Measurements from ENCODE around the gene XRCC4. TPM values are rescaled to one million over a fixed set of nuclear protein-coding genes. Genes with fewer than 3 reads are reported as not detected.

XRCC4 gene
- total and polyA plus RNA-seq, 9 of the 15 experiments (the other 6 are each of a cell fraction or from before 2014, with no cell fraction given) = 13.6 to 61.6 (median 22.4) TPM

DNA sequence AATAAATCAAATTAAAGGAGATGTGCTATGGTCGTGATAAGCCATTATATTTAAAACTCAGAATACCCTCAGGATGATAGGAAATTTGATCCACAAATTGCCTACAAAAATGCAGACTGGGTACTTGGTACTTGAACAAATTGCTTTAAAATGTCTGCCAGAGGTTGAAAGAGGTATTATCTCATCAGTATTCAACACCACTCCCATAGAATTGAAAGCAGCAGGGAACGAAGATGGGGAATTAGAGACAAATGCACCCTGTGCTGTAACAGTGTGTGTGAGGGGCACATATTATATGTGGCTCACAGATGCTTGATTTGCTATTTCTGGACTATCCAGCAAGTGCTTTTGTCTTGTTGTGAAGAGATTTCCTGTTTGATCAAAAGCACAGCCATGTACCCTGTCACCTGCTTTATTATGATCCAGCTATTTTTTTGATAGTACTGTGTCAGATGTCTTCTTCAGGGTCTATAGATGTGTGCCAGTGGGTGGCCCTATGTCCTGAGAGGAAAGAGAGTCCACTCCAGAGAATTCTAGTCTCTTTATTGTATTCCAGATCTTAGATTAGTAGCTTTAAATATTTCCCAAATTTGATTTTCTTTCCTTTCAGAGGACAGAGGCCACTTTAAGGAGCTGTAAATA is 120.1 kb downstream of the XRCC4 start:
- Histone ChIP-seq H3K9me3 (replicated peaks; ENCODE audit: control insufficient read depth, insufficient read depth, low read depth, low read length) (no peaks in the 10 kb centered on the region), H3K4me2 (ENCODE audit: insufficient read depth, low read length) (no peak overlapping the region), H3K4me1 (replicated peaks in 1 of 2; ENCODE audit: control insufficient read depth in 2 of 2, insufficient read depth in 2 of 2, low read length in 2 of 2) (no peaks in the 10 kb centered on the region), H3K36me3 (ENCODE audit: control insufficient read depth, insufficient read depth, low read length) (0 out of 3 replicates have a peak, but pooled peaks cover 3% of the 10 kb centered on the region), H4K20me1 (replicated peaks; ENCODE audit: control insufficient read depth, insufficient read depth, low read length) (no peaks in the 10 kb centered on the region), H3K9ac (ENCODE audit: insufficient read depth in 1 of 2, low read depth in 2 of 2, low read length in 2 of 2) (no peak overlapping the region), H3K27me3 (ENCODE audit: control insufficient read depth in 2 of 2, insufficient read depth in 2 of 2, low read length in 2 of 2) (no peaks in the 10 kb centered on the region), H3K27ac (ENCODE audit: extremely low read depth, low read depth, low read length) (no peak overlapping the region), H2AFZ (ENCODE audit: low read depth, low read length) (no peak overlapping the region), H3K9me1 (ENCODE audit: control insufficient read depth, insufficient read depth, low read length) (no peaks in the 10 kb centered on the region), H3K79me2 (ENCODE audit: control insufficient read depth, insufficient read depth, low read length) (no peaks in the 10 kb centered on the region), H3K4me3 (no peak overlapping the region)
- DNase-seq (ENCODE audit: extremely low read depth in 1 of 4, low spot score in 3 of 4) (no peak), ATAC-seq (no peak), FAIRE-seq (no peak)
- POLR2A ChIA-PET = no interaction called here
- no TSS peak for BruUV-seq (replicated peaks)
- 22% methylated on average over 2 of the region's 2 CpGs for WGBS (ENCODE audit: insufficient coverage, low coverage, missing lambda C conversion rate)
- CTCF ChIA-PET (ENCODE audit: low intra/inter-chr PET ratio) = no interaction called here
- intact Hi-C loops (cut with micrococcal nuclease) = no loop called here
- in situ Hi-C loops (cut with MboI) = no loop called here
- no peak for TF ChIP-seq KLF13 (tag; IDR thresholded peaks at IDR 0.05; ENCODE audit: borderline replicate concordance, low read depth)
- TF ChIP-seq, protein P1, sequence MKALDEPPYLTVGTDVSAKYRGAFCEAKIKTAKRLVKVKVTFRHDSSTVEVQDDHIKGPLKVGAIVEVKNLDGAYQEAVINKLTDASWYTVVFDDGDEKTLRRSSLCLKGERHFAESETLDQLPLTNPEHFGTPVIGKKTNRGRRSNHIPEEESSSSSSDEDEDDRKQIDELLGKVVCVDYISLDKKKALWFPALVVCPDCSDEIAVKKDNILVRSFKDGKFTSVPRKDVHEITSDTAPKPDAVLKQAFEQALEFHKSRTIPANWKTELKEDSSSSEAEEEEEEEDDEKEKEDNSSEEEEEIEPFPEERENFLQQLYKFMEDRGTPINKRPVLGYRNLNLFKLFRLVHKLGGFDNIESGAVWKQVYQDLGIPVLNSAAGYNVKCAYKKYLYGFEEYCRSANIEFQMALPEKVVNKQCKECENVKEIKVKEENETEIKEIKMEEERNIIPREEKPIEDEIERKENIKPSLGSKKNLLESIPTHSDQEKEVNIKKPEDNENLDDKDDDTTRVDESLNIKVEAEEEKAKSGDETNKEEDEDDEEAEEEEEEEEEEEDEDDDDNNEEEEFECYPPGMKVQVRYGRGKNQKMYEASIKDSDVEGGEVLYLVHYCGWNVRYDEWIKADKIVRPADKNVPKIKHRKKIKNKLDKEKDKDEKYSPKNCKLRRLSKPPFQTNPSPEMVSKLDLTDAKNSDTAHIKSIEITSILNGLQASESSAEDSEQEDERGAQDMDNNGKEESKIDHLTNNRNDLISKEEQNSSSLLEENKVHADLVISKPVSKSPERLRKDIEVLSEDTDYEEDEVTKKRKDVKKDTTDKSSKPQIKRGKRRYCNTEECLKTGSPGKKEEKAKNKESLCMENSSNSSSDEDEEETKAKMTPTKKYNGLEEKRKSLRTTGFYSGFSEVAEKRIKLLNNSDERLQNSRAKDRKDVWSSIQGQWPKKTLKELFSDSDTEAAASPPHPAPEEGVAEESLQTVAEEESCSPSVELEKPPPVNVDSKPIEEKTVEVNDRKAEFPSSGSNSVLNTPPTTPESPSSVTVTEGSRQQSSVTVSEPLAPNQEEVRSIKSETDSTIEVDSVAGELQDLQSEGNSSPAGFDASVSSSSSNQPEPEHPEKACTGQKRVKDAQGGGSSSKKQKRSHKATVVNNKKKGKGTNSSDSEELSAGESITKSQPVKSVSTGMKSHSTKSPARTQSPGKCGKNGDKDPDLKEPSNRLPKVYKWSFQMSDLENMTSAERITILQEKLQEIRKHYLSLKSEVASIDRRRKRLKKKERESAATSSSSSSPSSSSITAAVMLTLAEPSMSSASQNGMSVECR (CRISPR knock-in tag; IDR thresholded peaks at IDR 0.05) = no peak
- no peak for TF ChIP-seq ZBTB26 (CRISPR knock-in tag; IDR thresholded peaks at IDR 0.05)
- no peak for TF ChIP-seq E2F4 (CRISPR knock-in tag; IDR thresholded peaks at IDR 0.05; ENCODE audit: low read depth)
- TF ChIP-seq, protein P2, sequence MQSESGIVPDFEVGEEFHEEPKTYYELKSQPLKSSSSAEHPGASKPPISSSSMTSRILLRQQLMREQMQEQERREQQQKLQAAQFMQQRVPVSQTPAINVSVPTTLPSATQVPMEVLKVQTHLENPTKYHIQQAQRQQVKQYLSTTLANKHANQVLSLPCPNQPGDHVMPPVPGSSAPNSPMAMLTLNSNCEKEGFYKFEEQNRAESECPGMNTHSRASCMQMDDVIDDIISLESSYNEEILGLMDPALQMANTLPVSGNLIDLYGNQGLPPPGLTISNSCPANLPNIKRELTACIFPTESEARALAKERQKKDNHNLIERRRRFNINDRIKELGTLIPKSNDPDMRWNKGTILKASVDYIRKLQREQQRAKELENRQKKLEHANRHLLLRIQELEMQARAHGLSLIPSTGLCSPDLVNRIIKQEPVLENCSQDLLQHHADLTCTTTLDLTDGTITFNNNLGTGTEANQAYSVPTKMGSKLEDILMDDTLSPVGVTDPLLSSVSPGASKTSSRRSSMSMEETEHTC (IDR thresholded peaks at IDR 0.05) = no peak
- TF ChIP-seq, protein P3, sequence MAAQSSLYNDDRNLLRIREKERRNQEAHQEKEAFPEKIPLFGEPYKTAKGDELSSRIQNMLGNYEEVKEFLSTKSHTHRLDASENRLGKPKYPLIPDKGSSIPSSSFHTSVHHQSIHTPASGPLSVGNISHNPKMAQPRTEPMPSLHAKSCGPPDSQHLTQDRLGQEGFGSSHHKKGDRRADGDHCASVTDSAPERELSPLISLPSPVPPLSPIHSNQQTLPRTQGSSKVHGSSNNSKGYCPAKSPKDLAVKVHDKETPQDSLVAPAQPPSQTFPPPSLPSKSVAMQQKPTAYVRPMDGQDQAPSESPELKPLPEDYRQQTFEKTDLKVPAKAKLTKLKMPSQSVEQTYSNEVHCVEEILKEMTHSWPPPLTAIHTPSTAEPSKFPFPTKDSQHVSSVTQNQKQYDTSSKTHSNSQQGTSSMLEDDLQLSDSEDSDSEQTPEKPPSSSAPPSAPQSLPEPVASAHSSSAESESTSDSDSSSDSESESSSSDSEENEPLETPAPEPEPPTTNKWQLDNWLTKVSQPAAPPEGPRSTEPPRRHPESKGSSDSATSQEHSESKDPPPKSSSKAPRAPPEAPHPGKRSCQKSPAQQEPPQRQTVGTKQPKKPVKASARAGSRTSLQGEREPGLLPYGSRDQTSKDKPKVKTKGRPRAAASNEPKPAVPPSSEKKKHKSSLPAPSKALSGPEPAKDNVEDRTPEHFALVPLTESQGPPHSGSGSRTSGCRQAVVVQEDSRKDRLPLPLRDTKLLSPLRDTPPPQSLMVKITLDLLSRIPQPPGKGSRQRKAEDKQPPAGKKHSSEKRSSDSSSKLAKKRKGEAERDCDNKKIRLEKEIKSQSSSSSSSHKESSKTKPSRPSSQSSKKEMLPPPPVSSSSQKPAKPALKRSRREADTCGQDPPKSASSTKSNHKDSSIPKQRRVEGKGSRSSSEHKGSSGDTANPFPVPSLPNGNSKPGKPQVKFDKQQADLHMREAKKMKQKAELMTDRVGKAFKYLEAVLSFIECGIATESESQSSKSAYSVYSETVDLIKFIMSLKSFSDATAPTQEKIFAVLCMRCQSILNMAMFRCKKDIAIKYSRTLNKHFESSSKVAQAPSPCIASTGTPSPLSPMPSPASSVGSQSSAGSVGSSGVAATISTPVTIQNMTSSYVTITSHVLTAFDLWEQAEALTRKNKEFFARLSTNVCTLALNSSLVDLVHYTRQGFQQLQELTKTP (IDR thresholded peaks at IDR 0.05; ENCODE audit: low read depth in 1 of 2, partially characterized antibody in 2 of 2) = no peak
- TF ChIP-seq YBX1 (IDR thresholded peaks at IDR 0.05) = no peak
